Measurements from ENCODE around the gene HTR6.
A peak's percentile ranks its signal among the peaks of the same experiment; 100 is the strongest.
"Not testable (repeated sequence)": the region's sequence is repeated elsewhere in the genome, so short reads cannot be mapped to it uniquely, and the experiment has no call there.

HTR6 gene

DNA sequence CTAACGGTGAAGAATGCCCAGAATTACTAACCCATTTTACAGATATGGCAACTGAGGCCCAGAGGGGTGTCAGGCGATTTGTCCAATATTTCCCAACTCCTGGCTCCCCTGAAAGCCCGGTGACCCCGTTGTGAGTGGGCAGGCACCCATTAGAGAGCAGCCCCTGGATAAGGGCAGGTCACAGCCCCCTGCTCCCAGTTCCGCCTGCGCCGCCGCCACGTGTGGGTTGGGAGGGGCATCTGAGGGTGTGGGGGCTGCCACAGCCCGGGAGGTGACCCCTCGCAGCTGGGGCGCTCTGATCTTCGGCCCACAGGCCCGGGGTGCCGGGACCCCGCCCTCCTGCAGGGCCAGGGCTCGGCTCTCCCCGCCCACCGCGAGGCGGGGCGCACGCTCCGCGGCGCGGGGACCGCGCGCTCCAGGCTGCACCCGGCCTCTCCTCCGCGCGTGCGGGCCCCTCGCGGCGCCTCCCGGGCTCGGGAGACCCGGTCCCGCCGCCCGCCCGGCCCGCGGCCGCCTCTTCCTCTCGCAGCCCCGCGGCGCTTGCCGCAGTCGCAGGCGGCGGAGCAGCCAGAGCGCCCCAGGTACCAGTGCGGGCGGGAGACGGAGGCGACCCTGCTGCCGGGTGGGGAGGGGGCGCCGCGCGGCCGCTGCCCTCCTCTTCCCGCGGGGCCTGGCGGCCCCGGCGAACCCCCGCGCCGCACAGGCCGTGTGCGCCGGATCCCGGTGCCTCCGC, at the start of gene HTR6:
TSS of gene HTR6 (plus strand) at position 423 of the 733 bp plus-strand sequence. CDS start 879 bp downstream, outside the sequence.
- no peak for DNase-seq

DNA sequence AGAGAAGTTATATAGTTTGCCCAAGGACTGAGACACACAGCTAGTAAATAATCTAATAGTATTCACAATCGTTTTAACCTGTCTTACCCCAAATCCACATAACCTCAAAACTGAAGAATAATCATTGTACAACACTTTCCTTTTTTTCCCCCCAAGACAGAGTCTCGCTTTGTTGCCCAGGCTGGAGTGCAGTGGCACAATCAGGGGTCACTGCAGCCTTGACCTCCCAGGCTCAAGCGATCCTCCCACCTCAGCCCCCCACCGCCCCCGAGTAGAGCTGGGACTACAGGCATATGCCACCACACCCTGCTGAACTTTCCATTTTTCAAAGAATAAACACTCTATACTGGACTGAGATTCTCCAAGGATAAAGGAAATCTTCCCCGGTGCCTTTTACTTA, 49.2 kb upstream of the HTR6 start:
- no peak for DNase-seq

DNA sequence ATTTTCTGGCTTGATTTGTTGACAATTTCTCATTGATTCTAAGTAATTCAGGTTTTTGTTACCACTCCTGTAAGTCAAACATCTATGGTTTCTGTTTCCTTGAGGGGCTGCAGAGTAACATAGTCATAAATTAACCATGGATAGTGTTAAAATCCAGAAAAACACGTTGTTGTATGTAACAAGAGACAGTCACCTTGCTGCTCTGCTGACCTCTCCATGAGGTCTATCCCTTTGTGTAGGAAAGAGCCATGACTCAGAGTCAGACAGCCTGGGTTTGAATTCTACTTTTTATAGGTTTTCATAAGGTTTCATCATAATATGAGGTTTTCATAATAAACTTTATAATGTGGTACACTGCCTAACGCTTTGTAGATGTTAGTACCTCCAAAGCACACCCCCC, 48.2 kb upstream of the HTR6 start:
- DNase-seq = no peak

DNA sequence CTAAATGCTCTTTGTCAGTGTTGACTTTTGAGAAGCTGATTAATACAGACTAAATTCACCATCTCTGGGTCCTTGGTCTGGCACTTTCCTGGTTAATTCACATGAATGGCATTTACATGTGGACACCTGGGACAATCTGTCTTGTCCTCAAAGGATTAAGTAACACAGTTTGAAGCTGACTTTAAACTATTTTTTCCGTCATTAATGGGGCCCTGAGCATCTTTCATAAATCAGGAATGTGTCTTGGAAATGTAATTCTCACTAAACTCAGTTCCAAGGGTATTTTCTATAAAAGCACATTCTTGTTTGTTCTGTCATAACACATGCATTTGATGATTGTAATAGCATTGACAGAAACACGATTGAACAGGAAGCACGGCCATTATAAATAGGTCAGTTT, 47.3 kb upstream of the HTR6 start:
- DNase-seq = no peak

DNA sequence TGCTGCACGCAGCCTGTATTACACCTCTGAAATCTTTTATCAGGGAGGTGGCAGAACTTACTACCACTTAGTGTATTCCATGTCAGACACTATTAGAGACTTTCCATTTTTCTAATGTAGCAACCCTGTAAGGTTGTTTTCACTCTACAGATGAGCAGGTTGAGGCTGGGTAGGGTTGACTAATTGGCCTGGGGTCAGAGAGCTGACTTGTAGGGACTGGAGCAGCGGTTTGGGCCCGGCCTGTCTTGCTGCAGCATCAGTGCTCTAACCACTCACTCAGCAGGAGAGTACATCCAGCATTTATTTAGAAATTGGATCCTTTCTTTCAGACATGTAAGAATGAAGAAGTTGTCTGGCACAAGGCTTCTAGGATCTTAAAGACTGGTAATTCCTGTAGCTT, 46.2 kb upstream of the HTR6 start:
- no peak for DNase-seq

DNA sequence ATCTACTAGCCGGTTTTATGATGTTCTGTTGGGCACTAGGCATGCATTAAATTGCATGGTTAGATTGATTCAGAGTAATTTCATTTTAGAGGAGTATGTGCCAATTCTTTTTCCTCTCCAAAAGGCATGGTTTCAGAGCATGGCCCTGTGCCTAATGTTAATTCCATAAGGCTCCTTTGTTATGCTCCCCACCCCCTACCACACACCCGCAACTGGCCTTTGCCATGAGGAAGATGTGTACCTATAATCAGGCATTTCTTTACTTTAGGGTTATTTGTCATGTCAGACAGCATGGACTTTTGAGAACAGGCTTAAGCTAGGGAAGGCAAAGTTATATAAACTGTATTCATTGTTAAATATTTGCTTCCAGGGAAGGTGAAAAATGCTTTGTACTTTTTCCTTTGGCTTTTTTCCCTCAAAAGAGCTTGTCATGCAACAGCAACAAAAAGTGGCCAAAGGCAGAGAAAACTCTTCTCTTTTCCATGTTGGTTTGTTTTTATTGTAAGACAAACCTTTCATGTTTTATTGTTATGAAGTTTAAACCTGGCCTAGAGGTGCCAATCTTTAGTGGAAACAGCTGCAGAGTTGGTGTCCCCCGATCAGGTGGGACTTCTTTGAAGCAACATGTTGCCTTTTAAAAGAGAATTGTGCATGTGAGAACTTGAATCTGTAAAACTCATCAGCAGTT, 44.8 kb upstream of the HTR6 start:
- no peak for DNase-seq

DNA sequence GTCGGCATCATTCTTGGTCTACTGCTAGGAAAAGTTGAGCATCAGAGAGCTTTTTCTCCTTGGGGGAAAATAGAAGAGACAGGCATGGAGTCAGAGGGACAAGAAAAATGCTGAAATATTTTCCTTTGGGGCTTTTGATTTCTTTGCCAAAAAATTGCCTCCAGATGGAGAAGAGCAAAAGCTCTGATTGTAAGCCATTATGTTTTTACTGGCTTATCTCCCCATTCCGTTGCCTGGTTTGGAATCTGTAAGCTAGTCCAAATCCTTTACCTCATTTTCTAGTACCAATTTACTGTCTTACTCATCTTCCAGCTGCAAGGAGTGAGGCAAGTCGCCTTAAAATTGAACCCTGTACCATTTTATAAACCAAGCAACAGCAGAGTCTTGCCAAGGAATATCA, 43.9 kb upstream of the HTR6 start:
- DNase-seq = no peak

DNA sequence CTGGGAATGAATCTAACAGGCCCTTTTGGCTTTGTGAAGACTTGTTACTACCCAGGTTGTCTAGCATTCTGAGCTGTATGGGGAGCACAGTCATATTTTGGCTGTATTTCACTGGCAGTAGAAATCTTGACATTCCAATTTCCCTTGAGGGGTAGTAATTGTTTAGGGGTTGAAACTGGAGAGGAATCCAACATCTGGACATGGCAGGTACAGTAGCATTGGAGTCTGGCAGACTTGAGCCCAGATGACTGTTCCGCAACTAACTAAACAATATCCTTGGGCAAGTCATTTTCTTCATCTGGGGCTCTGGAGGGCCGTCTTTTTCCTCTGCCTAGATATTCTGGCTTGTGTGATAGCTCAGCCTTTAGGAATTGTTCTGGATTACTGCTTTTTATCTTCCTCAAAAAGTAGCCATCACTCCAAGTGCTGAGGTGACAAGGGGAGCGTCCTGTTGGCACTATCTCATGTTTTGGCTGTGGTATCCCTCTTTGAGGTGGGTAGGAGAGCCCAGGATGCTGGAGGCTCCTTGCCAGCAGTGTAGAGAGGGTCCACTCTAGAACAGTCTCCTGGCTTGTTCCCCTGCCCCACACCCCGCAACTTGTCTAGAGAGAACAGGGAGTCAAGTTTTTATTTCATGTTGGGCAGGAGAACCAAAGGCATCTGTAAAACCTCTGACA, 43.3 kb upstream of the HTR6 start:
- DNase-seq = no peak

DNA sequence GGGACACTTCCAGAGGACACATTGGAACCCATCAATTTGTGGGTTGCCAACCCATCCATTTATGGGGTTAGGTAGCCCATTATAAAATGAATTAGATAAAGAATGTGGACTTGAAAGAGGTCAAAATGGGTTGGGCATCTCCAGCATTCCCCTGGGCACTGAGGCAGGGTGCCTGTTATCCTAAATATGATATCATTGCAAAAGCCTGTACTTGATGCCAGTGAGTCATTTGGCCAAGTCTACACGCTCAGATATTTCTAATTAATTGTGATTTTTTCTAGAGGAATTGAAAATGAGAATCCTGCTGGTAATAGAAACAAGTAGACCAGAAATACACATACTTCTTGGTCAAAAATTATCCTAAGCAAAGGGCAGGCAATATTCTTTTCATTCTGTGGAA, 42.5 kb upstream of the HTR6 start:
- peak; percentile 60 for DNase-seq

DNA sequence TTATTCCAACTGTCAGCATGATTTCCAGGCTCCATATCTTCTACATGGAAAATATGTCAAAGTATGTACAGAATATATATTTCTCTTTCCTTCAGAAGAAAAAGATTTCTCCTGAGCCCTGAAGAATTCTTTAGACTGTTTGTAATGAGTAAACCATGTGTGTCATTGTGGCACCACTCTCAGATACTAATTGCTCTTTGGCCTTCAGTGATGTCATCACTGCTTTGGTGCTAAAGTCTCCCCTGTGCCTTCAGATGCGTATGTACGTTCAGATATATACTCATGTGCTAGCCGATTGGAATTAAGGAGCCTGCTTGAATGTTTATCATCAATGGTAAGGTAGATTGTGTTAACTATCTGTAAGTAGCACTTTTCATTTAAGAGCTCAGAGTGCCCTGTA, 41.2 kb upstream of the HTR6 start:
- no peak for DNase-seq

DNA sequence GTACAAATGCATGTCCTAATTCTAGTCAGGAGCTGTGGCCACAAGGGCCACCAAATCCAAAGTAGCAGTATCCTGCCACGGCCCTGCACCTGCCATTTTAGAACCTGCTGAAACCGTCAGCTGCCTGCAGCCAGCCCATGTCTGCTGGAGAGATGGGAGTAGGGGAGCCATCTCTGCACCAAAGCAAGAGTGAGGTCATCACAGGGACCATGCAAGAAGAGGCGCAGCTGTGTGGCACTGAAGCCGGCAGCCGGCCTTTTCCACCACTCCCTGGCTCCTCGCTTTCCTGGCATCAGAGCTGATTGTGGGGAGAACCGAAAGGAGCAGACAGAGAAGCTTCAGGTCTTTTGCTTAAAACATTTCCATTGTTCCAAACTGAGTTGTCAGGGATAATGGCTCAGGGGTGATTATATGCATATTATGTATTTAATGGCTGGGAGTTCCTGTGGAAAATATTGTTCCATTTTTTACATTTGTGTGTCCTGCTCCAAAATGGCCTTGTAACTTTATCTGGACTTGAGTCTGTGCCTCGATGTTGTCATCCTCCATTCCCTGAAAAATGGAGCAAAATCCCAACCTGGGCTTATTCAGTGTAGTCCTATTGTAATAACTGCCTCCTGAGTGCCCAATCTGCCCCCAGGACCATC, 39.3 kb upstream of the HTR6 start:
- no peak for DNase-seq

DNA sequence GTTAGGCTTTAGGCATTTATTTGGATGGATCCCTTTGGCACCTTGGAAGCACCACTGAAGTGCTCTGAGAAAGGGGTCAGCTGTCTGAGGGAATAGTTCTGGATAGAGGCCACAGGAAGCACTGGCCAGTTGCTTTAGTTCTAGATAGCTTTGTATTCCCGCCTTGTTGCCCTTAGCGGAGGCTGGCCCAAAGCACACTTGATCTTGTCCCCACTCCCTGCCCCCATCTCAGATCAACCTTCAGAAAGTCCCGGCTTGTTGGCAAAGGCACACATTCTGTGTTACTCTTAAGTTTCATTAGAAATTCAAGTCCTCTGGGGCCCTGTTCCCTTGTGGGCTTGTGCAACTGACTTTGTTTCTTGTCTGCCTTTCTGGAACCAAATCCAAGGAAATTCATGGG, 35.8 kb upstream of the HTR6 start:
- no peak for DNase-seq

DNA sequence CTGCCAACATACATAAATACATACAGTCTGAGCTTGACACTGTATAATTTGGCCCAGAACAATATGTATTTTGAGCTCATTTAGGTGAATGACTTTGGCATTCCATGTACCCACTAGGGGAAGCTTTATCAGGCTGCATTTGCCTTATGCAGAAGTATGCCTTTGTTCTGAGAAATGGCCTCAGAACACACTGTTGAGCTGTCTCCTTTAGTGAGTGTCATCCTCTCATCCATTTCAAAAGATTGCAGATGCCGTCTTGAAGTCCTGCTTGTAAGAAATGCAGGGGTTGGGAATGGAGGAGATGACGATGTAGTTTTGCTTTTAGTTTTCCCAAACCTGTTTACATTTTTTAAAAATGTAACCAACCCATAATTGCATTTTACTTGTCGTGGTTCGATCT, 35.3 kb upstream of the HTR6 start:
- DNase-seq = no peak

DNA sequence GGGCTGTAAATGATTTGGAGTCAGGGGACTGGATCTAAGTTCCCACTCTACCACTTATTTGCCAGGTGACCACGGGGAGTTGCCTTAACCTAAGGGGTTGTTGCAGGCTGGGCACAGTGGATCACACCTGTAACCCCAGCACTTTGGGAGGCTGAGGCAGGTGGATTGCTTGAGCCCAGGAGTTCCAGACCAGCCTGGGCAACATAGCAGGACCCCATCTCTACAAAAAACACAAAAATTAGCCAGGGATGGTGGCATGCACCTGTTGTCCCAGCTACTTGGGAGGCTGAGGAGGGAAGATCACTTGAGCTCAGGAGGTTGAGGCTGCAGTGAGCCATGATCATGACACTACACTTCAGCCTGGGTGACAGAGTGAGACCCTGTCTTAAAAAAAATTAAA, 34.5 kb upstream of the HTR6 start:
- not testable (repeated sequence) for DNase-seq

DNA sequence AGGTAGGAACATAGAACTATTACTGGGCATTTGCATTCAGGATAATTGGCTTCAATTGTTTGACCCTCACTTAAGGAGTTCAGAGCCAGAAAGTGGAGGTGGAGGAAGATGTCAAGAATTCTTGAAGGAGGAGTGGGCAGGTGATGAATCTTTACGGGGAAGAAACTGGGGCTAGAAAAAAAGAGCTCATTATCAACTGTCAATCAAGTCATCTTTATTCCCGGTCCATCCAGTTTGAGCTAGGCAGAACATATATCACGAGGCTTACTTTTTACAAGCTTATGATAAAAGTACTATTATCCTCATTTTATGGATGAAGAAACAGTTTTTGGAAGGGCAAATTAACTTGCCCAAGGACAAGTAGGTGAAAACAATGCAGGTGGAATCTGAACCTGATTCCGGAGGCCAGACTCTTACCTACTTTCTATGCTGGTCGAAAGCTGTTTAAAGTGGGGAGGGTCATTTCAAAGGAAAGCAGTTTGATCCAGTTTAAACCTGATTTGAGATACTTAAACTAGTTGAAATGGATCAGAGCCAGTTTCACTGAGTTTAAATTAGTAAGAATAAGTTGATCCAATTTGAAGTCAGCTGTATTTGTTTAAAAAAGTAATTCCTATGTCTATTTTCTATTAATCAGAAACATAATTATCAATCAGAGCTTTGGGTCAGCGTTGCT, 33.8 kb upstream of the HTR6 start:
- DNase-seq = no peak

DNA sequence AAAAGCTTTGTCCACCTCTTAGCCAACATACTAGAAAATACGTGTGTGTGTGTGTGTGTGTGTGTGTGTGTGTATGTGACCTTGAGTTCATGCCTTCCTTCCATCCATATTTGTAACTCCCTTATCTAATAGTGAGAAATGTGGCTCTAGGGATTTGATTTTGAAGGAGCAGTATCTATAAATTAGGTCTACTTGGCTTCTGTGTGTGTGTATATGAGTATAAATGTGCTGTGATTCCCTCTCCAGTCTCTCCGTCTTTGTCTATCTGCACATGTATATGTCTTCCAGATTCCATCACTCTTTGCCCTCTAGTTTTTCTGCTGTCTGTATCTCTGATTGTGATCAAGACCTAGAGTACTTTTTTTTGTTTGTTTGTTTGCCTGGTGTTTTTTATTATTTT, 32.5 kb upstream of the HTR6 start:
- no peak for DNase-seq

DNA sequence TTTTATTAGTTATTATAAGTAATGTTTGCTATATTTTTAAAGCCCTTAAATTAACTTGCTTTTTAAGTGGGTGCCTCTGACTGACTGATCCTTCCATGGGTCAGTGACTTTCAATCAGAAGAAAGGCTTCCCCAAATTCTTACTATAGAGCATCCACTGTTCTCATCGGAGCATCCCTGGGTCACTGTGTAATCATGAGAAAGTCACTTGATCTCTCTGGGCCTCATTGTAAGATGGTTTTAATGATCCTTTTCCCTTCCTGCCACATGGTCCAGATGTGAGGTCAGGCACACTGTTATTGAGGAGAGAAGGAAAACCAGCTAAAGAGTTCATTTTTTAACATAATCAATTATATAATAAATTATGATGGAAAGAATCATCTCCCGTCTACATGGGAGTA, 31.6 kb upstream of the HTR6 start:
- DNase-seq = no peak

DNA sequence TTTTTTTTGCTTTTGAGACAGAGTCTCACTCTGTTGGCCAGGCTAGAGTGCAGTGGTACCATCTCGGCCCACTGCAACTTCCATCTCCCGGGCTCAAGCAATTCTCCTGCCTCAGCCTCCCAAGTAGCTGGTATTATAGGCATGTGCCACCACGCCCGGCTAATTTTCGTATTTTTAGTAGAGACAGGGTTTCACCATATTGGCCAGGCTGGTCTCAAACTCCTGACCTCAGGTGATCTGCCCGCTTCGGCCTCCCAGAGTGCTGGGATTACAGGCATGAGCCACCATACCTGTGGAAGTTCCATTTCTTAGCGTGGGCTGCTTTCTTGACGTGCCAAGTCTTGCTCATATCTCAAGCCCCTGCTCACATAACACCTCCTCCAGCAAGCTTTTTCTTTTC, 29.6 kb upstream of the HTR6 start:
- DNase-seq = not testable (repeated sequence)

DNA sequence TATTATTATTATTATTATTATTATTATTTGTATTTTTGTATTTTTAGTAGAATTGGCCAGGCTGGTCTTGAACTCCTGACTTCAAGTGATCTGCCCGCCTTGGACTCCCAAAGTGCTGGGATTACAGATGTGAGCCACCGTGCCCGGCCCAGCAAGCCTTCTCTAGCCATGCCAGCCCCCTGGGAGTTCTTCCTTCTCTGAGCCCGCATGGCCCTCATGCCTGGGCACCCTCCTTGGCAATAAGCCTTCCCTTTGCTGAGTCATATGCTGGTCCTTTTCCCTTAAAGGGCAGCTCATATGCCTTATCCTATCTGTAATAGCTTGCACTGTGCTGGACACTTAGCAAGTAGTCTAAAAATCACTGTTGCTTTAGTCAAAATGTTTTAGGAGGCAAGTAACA, 29.0 kb upstream of the HTR6 start:
- DNase-seq = peak; percentile 41

DNA sequence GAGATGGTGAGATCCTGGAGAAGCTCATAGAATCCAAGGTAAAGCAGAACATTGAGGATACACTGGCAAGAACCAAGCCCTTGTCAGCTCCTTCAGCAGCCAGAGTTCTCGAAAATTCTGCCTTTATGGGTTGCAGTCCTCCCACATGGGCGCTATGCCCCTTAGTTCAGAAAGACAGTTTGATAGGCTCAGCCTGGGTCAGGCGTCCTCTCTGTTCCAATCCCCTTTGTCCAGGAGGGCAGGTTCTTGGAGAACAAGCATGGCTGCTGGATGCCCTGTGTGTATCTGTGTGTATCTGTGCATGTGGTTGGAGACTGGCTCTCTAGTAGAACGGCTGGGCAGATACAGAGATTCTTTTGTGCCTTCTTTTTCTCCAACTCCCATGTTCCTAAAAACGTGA, 28.6 kb upstream of the HTR6 start:
- DNase-seq = no peak

DNA sequence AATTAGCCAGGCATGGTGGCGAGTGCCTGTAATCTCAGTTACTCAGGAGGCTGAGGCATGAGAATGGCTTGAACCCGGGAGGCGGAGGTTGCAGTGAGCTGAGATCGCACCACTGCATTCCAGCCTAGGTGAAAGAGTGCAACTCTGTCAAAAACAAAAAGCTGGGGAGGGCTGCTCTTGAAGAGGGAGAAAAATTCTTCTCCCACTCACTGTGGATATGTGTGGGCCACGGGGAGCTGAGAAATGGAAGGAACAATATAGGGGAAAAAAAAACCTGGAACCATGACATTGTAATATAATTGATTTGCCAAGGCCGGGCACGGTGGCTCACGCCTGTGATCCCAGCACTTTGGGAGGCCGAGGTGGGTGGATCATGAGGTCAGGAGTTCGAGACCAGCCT, 27.9 kb upstream of the HTR6 start:
- DNase-seq = not testable (repeated sequence)

DNA sequence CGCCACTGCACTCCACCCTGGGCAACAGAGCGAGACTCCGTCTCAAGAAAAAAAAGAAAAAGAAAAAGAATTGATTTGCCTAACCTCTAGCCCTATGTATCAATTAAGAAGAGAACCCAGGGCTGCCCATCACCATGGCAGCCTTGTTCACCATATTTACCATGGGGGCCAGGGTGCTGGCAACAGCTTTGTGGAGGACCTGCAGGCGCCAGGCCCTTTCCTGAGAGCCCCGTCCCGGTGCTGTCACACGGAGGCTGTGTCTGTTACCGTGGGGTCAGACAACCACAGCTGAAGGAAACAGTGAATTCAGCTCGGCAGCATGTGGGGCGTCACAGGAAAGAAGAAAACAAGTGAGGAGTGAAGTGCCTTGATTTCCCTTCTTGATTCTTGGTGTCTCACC, 27.1 kb upstream of the HTR6 start:
- no peak for DNase-seq

DNA sequence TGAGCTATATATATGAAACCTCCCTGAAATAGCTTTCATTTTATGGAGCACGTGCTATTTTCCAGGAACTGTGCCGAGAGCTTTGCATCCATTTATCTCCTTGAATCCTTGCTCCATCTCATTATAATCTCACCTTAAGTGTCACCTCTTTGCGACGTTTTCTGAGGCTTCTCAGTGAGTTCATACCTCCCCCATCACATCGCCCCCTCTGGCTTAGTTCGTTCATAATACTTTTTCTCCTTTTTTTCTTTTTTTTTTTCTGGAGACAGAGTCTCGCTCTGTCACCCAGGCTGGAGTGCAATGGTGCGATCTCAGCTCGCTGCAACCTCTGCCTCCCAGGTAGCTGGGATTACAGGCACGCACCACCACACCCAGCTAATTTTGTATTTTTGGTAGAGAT, 25.4 kb upstream of the HTR6 start:
- DNase-seq = not testable (repeated sequence)

Data from NCI-H226 (cell line).